Activated CD4-positive, alpha-beta T cell treated with anti-CD3 and anti-CD28 coated beads for 48 hours (primary cell): ENCODE measurements around the gene SDK2.

Experiments used
- DNase-seq: peaks from one replicate; pipeline ENCODE4 v3.0.0-alpha.2; 2020

Gene SDK2

GRCh38 chr17:73630965-73631595 is 13.2 kb downstream of the SDK2 start:
- no peak for DNase-seq

GRCh38 chr17:73630531-73630930 is 13.7 kb downstream of the SDK2 start:
- DNase-seq = no peak

DNA sequence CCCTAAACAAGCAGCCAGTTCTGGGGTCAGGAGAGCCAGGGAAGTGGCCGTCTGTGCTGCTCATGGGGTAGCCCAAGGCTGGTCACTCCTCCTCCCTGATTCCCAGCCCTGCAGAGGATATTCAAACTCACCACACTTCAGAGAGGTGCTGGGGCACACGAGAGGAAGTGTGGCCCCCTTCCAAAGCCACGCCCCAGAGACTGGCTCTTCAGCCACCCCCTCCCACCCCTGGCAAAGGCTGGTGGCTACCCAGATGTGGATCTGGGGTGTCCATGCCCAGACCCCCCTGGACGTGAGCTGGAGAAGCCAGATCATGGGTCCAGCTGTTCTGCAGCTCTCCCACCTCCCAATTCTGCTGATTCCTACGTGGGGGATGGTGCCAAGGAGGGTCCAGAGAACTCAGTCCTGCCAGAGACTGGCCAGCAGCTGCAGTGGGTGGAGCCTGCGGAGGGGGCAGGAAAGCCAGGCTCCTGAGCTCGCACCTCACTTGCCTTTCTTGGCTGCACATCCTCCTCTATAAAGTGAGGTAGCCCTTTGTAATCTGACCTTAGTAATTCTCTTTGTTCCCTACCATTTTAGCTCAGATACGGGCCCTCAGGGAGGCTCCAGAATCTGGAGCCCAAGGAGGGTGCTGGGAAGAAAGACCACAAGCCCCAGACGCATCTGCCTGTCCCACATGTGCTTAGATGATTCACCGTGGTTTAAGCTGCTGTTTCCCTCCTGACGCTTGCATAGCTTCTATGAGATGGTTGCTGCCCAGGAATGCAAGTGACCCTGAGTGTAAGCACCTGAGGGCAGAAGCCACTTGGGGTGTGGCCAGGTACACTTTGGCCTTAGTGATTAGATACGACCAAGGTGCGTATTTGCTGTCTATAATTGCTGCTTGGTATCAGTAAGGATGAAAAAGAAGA is 15.3 kb downstream of the SDK2 start:
- no peak for DNase-seq

DNA sequence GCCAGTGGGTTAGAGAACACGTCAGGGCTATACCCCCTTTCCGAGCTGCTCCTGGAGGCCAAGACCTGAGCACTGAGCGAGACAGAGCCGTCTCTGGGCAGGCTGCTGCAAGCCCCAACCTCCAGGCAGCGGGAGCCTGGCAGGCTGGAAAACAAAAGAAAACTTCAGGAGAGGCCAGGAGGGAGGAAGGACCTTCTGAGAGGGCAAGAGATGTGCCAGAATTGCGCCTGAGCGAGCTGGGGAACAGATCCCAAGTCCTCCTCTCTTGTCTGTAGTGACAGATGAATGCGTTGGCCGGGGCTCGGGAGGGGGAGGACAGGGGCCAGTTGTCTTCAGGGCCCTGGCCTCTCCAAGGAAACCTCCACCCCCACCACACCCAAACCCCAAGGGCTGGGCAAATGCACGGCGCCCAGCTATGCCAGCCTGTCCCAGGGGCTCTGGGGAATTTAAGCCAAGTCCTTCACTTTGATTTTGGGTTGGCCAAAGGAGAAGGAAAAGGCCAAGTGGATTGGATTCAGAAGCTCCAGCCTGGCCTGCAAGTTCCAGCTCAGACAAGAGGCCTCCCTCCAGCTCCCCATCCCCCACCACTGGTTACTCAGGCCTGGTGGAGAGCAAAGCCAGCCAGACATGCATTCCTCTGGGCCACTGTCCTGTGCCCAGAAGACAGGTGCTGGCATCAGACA is 18.1 kb downstream of the SDK2 start:
- DNase-seq = no peak

DNA sequence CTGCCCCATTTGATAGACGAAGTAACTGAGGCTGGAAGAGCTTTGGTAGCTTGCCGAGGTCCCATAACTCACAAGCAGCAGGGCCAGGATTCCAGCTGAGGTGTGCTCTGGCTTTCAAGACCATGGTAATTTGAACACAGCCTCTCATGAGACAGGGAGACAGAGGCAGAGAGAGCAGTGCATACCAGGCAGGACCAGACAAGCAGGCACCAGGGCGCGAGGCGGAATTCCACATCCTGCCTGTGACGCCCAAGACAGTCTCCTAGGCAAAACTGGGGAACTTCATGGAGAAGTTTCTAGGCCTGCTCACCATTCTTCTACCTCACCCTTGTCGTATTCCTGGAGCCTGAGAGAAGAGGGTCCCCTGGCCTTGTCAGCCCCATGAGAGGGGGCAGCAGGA is 19.2 kb downstream of the SDK2 start:
- no peak for DNase-seq

DNA sequence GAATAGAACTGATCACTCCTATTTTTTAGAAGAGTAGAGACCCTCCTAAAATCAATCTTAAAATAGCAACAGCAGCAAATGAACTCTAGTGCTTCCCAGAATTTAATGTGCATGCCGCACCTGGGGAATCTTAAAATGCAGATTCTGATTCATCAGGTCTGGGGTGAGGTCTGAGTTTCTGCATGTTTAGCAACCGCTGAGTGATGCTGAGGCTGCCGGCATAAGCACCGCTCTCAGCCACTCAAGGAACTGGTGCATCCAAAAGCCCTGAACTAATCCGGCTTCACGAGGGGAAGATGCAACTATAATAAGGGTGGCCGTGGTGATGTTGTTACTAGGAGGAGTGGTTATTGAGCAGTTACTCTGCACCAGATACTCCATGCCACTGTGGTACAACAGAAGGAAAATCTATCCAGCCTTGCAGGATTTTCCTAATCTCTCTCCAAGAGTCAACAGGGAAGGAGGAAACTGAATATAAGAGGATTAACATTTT is 19.7 kb downstream of the SDK2 start:
- no peak for DNase-seq

DNA sequence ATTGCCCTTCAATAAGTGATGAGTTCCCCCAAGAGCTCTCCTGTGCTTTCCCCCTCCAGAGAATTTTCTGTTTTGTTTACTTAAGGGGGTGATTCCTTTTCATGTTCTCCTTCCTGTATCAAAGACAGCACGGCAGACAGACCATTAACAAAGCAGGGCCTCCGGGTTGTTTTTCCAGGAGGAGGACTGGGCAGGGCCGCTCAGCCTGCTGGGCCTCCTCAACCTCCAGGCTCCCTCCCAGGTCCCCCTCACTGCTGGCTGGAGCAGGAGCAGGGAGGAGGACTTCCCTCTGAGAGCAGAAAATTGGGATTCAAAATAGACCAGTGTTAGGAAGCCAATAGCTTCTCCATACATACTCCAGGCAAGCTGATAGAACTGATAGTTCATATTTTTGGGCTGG is 20.4 kb downstream of the SDK2 start:
- DNase-seq = no peak

DNA sequence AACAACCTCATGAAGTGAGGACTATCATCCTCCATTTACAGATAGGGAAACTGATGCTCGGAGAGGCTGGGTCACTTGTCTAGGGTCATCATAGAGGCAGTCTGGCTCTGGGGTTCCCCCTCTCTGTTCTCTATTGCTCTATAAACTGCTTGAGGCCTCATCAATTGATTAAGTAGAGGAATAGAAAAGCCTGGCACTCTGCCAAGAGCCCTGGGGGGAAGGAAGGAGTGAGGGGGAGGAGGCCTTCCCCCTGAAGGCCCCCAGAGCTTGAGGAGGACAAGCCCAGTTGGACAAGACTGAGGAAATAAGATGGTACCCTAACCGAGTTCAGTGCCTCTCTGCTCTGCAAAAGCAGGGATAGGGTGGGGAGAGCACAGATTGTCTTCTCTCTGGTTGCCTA is 21.0 kb downstream of the SDK2 start:
- DNase-seq = no peak

DNA sequence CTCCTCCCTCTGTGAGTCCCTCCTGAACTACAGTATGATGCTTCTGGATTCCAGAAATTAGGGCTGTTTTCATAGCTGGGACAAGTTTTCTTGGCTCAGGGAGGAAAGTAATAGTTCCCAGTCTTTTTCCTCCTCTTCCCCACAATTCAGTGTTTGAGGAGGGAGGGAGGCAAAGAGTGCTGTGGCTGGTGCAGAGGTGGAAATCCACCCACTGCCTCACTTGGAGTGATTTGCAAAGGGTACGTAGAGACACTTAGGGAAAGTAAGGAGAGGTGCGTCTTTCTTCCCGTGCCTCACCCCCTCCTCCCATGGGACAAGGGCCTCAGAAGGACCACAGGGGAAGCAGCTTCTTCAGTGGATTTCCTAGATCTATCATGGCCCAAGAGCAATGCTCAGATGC is 21.9 kb downstream of the SDK2 start:
- DNase-seq = no peak

DNA sequence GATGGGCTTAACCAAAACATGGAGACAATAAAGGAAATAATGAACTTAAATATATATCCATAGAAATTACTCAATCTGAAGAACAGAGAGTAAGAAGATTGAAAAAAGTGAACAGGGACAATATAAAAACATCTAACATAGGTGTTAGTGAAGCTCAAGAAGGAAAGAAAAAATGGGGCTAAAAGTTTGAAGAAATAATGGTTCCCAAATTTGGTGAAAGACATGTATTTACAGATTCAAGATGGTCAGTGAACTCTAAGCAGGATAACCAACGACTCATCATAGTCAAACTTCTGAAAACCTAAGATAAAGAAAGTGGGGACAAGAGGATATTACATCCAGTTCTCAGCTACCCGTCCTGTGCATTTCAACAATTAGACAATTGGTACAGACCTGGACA is 22.6 kb downstream of the SDK2 start:
- no peak for DNase-seq

GRCh38 chr17:73620414-73620813 is 23.8 kb downstream of the SDK2 start:
- no peak for DNase-seq

GRCh38 chr17:73617501-73617900 is 26.7 kb downstream of the SDK2 start:
- DNase-seq = no peak

- DNase-seq = no peak
Measured at GRCh38 chr17:73616873-73617404, 27.3 kb downstream of the SDK2 start.

DNA sequence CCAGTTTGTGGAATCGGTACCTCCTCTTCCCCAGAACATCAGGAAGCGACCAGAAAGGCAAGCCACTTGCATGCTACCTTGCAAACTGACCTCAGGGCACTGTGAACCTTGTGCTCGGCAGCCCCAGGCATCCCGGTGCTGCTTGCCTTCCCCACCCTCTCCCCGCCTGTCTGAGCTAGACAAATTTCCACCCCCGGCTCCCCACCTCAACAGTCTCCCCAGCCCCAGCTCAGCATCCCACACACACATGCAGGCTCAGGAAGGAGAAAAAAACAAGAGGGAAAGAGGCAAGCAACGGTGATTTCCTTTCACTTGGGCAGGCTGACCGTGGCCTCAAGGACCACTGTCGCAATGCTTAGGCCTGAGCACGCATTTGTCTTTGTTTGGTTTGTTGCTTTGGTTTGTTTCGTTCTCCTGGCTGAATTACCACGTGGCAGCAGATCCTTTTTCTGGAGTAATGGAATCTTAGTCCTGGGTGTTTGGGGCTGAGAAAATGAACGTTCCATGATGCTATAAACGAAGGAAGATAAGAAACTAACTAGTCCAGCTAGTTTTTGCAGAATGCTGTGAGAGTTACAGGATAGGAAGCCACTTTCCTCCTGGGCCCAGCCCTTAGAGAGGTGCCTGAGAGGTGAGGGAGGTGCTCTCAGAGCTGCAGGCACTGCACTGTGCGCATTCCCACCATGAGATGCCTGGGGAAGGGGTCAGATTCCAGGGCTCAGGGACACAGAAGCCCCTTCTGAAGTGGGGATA is 27.9 kb downstream of the SDK2 start:
- DNase-seq = no peak

- no peak for DNase-seq
Measured at GRCh38 chr17:73614256-73614655, 30.0 kb downstream of the SDK2 start.

- DNase-seq = no peak
Measured at GRCh38 chr17:73613271-73614233, 30.7 kb downstream of the SDK2 start.

DNA sequence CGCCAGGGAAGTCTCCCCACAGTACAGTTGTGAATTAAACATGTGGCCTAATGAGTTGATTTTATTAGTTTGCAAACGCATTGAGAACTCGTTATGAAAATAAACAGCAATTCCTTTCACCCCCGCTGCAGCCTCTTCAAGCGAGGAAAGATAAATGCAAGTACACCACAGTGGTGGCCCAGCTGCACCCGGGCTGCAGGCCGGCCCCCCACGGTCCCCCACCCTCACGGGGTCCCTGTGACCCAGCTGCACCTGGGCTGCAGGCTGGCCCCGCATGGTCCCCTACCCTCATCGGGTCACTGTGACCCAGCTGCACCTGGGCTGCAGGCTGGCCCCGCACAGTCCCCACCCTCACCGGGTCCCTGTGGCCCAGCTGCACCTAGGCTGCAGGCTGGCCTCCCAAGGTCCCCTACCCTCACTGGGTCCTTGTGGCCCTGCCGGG is 32.2 kb downstream of the SDK2 start:
- DNase-seq = no peak

- DNase-seq = no peak
Measured at GRCh38 chr17:73611630-73612029, 32.6 kb downstream of the SDK2 start.

DNA sequence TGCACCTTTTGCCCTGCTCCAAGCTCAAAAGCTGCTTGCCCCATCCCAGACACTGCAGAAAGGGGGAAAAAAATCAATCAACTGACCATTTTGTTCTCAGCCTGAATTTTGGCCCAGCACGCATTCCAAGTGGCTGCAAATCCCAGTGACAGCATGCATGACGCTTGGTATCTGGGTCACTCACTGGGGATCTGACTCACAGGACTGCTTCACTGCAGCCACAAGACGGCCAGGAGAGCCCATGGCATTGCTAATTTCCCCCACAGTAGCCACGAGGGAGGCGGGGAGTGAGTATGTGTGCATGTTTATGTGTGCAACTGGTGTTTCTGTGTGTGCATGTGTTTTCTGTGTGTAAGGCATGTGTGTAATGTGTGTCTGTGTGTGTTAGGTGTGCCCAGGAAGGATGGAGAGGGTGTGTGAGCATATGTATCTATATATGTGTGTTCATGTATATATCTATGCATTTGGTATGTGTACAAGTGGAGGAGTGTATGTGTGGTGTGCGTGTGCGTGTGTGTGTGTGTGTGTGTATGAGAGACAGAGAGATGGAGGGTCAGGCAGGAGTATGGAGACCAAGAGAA is 33.8 kb downstream of the SDK2 start:
- no peak for DNase-seq

DNA sequence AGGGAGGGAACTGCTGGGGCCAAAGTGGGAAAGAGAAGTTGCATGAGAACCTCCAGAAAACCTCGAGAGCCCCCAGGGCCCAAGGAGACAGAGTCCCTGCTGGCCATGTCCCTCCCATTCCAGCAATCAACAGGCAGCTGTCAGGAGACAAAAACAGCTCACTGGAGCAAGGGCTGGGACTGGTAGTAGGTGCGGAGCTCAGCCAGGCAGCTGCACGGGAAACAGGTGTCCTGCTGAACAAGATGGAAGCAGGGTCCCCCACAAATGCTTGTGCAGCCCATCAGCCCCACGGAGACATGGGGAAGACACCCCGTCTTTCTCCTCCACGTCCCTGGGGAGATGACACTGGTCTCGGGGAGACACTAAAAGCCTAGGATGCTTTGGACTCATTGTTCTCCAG is 34.5 kb downstream of the SDK2 start:
- no peak for DNase-seq

DNA sequence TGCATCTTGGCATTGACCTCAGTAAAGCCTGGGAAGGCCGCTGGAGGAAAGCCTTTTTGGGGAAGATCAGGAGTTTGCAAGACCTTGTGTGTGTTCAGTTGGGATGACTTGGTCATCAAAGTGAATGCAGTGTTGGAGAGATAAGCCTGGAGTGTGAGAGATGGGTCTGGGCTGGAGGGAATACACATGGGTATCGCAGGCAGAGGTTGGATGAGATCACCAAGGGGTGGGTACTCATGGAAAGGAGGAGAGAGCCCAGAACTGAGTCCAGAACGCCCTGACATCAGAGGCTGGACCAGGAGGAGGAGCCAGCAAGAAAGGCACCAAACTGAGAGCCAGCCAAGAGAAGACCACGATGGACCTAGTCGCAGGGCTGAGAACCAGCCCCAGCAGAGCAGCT is 35.2 kb downstream of the SDK2 start:
- no peak for DNase-seq
